ENCODE results near the gene AFP. TPM values are rescaled to one million over a fixed set of nuclear protein-coding genes. Genes with fewer than 3 reads are reported as not detected.

The AFP gene
- total and polyA plus RNA-seq, 2 of the 8 experiments (the other 6 are each of a cell fraction or from before 2014, with no cell fraction given): 6.1 to 10.4 TPM

GRCh38 chr4:73445383-73446335, 9.6 kb downstream of the AFP start (continued):
- TF ChIP-seq CHD7 (IDR thresholded peaks at IDR 0.05; ENCODE audit: insufficient replicate concordance, low read length) (no peak), EZH2 (IDR thresholded peaks at IDR 0.05; ENCODE audit: low read depth, low read length, severe bottlenecking) (no peak), CHD1 (IDR thresholded peaks at IDR 0.05; ENCODE audit: low read depth, low read length) (no peak), CEBPB (IDR thresholded peaks at IDR 0.05; ENCODE audit: low read depth, low read length) (no peak), TAF1 (IDR thresholded peaks at IDR 0.05; ENCODE audit: low read depth, low read length) (no peak)
